ENCODE results near the gene FGD5.
"Not testable (repeated sequence)": the region's sequence is repeated elsewhere in the genome, so short reads cannot be mapped to it uniquely, and the experiment has no call there.

The FGD5 gene

DNA sequence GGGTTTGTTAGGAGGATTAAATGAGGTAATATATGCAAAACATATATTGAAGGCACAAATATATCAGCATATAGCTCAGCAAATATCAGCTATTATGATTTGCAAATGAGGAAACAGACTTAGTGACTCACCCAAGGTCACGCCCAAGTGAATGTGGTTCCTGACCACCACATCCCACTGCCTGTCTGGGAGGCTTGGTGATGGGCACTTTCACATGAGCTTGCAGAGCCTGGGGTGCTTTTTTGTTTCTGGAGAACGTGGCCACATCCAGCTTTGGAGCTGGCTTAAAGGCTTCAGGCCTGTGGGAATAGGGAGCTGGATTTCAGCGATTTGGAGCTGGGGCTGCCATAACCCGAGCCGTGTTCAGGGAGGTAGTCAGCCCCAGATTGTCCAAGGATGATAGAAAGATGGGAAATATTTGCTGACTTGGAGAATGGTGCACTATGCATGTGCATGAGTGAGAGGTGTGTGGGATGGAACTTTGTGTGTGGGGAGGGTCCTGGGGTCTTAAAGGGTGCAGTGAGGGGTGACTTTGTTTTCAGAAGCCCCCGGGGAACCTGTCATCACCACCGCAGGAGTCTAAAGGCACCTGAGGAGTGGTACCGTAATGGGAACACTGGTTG is 12.0 kb upstream of the FGD5 start:
- DNase-seq, result no peak

DNA sequence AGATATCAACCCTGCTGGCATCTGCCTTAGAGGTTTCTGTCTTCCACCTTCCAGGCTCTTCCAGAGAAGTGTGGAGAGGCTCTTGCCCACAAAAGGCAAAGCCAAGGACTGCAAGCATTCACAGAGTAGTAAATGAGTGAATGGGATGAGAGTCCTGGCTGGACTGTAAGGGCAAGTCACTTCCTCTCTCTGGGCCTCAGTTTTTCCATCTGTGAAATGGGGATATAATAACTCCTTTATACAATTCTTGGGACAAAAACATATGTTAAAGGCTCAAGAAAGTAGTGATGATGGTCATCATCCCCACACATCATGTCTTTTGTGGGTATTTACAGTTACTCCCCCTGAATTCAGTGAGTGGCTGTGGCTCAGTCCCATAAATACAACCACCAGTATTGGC is 10.7 kb upstream of the FGD5 start:
- no peak for DNase-seq

DNA sequence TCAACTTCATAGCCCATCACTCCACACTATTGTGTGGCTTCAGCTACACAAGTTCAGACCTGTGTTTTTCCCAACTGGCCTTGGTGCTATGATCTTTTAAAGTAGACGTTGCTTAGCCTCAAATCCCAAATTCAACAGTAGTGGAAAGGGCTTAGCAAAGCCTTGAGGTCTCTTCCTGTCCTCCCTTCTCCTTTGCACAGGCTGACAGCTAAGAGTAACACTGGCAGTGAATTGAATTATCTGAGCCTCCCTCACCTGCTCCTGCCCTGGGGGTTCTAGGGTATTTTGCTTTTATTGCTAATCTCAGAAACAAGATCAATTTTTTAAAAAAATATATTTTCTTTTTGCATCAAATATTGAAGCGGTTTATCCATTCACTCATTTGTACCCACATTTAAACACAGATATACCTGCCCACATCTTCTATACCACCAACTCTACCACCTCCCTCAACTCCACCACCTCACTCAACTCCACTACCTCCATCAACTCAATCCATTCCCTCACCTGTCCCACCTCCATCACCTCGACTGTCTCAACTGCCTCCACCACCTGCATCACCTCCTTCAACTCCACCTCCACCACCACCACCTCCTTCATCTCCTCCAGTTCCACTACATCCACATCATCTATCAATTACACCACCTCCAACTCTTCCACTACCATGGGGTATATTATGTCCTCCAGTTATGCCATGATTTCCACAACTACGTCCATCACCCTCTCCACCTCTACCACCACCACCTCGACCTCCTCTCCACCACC is 10.1 kb upstream of the FGD5 start:
- no peak for DNase-seq

DNA sequence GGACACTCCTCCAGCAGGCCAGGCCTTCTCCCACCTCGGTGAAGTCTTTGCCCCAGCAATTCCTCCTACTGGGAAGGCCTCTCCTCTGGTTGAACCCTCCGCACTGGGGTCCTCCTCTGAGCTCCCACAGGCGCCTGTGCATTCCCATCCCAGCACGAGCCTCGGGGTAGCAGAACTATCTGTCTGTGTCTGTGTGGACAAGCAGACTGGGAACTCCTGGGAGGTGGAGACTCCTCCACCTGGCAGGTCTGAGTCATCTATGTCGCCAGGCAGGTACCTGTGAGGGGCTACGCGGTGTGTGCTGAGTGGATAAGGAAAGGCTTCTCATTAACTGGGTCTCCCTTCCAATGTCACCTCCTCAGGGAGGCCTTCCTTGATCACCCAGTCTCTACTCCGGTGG is 9.2 kb upstream of the FGD5 start:
- not testable (repeated sequence) for DNase-seq

DNA sequence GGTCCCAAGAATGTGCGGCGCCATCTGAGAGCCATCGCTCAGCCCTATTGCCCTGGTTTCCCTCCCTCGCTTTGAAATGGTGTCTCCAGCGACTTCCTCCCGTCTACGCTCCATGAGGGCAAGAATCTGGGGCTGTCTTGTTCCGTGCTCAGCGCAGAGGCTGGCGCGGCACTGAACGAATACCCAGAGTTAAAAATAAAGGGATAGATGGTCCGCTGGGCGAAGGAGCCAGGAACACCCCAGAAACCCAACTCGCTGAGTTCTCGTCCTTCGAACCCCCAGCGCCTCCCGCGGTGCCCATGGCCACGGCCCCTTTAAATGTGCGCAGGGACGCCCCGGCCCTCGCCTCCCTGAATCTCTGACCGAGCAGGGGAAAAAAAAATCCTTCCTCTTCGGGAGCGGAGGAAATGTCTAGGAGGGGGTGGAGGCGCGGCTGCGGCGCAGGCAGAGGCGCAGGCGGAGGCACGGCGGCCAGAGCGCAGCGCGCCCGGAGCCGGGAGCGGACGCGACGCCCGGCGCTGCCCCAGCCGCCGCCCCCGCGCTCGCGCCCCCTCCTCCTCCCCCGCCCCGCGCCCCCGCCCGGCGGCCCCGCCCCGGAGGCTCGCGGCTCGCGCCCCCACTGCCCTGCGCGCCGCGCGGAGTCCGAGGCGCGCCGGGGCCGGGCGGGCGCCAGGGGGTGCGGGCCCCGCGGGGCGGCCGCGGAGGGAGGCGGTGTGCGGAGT is 8.5 kb upstream of the FGD5 start:
- DNase-seq, result no peak

DNA sequence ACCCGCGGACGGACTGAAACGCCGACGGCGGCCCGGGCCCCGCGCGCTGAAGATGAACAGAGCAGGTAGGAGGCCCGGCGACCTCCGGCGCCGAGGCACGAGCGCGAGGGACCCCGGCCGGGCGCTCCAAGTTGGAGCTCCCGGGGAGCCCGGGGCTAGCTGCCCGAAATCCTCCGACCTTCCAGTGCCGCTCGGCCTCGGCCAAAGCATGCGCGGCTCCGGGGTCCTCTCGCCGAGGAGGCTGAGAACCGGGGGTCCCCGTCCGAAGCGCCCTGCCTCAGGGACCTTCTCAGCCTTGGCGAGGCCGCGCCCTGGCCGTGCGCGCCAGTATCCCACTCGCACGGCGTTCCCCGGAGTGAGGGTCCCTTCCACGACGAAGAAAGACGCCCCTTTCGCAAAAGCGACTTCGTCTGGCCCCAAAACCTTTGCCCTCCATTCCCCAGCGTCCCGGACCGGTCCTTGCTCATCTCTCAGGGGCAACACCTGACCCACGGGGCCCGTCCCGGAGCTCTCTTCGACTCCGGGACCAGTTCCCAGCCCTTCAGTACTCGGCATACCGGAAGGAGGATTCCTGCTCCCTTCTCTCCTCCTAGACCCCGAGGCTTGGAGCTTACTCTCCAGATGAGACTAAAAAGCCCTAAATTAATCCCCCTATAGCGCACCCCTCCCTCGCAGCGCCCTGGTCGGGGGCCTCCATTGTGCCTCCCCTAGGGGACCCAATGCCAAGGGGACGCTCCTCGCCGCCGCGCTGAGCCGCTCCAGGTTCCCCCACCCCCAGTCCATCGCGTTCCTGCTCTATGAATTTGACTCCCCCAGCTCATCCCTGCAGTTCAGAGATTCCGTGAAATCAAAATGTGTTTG is 7.7 kb upstream of the FGD5 start:
- DNase-seq, result no peak

DNA sequence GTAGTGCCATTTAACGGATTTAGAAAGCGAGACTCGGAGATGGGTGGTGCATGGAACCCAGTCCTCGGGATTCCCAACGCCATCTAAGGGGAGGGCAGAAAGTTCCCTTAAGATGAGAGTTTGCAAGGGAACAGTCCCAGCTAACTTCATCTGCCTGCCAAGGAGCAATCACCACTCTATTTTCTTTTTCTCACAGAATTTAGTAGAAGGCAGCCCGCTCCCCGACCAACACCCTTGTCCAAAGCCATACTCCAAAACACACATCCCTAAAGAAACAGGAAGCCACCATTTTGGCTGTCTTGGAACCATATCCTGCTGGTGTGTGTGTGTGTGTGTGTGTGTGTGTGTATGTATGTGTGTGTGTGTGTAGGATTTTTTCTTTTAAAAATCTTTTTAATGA is 7.1 kb upstream of the FGD5 start:
- no peak for DNase-seq

DNA sequence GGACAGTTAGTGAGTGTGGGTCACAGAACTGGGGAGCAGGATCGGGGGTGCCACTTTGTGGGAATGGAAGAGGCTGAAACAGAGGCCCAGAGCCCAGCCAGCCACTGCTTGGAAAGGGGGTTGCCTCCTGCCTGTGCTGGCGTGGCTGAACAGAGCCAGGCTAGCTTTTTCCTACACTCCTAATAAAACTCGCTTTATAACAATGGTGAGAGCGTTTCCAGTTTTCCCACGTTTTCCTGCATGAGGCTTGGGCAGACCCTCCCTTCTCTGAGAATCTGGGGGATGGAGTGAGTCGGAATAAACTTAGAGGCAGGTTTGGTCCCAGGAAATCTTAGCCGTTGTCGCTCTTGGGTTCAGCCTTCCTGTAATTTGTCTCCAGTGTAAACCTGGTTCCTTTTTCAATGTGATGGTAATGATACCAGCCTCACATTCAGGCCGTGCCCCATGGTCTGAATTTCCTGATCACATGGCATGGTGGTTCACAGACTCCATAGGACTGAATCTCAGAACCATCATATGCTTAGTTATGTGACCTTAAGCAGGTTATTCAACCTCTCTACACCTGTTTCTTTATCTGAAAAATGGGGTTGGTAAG is 6.5 kb upstream of the FGD5 start:
- no peak for DNase-seq

DNA sequence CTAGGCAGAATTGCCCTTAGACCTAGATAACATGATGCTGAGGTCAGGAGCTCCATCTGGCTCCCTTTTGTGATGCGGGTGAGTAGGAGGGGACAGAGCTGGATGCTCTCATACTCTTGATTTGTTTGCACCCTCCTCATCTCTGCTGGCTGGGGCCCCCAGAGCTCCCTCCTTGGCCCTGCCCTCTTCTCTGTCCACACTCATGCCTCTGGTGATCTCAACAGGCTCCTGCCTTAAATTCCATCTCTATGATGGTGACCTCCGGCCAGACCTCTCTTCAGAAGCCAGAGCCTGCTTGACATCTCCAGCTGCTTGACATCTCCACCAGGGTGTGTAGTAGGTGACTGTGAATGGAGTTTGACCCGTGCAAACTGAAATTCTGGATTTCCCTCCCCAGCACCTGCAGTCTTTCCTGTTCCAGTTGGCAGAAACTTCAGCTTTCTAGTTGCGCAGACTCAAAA is 4.3 kb upstream of the FGD5 start:
- no peak for DNase-seq

DNA sequence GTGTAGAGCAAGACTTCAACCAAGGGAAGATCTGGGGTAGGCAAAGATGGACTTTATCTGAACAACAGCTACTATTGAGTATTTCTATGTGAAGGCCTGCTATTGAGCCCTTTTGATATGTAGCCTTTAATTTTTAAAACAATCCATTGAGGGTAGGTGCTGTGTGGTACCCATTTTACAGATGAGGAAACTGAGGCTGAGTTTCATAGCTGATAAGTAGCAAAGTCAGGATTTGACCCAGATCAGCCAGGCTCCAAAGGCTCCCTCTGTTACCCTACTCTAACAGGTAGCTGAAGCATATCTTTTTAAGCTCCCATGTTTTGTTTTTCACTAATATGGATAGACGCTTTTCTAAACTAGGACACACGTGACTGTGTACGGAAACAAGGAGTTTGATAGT is 2.4 kb upstream of the FGD5 start:
- no peak for DNase-seq

DNA sequence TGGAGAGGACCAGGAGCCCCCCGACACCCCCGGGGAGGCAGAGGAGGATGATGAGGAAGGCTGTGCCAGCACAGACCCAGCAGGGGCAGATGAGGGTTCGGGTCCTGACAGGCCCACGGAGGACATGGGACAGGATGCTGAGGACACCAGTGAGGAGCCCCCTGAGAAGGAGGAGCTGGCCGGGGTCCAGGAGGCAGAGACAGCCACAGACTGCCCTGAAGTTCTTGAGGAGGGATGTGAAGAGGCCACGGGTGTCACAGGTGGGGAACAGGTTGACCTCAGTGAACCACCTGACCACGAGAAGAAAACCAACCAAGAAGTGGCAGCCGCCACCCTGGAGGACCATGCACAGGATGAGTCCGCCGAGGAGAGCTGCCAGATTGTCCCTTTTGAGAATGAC is 909 bp downstream of the FGD5 start:
- DNase-seq, result no peak

DNA sequence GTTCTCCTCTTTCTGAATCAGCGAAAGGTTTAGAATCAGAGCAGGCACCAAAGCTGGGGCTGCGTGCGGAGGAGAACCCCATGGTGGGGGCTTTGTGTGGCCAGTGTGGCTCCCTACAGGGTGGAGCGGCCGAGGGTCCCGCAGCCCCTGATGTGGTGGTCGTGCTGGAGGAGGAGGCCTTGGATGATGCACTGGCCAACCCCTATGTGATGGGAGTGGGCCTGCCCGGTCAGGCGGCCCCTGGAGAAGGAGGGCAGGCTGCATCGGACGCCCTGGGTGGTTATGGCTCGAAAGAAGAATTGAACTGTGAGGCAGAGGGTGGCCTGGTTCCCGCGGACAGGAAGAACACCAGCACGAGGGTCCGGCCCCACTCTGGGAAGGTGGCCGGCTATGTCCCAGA is 1.4 kb downstream of the FGD5 start:
- no peak for DNase-seq

DNA sequence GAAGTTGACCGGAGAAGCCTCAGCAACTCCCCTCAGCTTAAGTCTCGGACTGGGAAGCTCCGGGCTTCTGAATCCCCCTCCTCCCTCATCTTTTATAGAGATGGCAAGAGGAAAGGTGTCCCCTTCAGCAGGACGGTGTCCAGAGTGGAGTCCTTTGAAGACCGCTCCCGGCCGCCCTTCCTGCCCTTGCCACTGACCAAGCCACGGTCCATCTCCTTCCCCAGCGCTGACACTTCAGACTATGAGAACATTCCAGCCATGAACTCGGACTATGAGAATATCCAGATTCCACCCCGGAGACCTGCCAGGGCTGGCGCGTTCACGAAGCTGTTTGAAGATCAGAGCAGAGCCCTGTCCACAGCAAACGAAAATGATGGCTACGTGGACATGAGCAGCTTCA is 2.4 kb downstream of the FGD5 start:
- no peak for DNase-seq

DNA sequence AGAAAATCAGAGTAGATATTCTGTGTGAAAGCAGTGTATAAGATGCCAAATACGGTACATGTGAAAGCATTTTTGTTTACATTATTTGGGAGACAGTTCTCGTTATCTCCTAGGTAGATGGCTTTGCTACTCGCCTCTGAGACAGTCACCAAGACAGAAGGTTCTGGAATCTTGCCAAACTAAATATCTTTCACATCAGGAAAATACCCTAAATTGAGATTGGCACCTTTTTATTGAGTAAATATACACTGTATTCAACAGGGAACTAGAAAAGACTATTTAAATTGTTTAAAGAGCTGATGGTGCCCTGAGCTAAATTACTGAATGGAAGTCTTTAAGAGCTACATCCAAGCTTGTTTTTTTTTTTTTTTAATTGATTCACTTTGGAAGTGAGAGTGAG is 3.4 kb downstream of the FGD5 start:
- no peak for DNase-seq

DNA sequence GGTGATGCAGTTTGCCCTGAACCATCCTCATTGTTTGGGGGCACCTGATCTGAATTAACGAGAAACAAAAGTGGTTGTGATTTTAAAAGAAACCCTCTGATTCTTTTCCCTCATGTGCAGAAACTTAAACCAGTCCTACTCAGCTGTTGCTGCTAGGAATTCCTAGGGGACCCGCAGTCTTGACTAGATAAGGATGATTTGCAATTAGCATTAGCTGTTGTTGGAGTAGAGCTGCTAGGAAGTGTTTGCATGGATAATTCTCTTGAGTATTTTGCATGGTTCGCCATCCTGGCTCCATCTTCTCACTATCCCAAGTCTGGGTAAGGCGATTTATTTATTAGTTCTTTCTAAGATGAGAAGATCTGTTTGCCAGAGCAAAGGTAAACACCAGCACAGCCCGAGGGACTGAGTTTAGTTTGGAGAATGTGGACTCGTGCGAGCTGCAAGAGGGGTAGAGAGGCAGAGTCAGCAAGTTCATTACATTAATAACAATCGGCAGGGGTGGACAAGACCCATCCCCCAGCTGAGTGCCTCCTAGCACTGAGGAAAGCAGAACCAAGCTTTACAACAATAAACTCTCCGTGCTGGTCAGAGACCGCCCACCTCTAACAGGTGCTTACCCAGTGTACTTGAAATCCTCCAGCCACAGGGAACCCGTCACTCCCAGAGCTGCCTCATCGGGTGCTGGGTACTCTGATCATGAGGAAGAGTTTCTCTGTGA is 4.1 kb downstream of the FGD5 start:
- no peak for DNase-seq

DNA sequence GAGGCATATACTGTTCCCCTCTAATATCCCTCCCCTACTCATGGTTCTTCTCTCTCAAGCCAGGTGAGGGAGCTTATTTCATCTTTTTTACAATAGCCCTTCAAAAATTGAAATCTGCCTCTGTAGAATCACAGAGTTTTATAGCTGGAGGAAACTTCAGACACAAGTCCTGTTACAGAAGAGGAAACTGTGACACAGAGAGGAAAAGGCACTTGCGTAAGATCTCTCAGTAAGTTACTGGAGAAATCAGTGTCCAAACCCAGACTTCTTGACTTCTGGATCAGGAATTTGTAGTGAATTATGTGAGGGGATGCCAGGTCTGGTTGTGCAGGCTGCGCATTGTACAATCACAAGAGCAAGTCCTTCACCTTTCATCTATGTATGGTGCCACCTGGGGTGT is 4.6 kb downstream of the FGD5 start:
- DNase-seq, result no peak

DNA sequence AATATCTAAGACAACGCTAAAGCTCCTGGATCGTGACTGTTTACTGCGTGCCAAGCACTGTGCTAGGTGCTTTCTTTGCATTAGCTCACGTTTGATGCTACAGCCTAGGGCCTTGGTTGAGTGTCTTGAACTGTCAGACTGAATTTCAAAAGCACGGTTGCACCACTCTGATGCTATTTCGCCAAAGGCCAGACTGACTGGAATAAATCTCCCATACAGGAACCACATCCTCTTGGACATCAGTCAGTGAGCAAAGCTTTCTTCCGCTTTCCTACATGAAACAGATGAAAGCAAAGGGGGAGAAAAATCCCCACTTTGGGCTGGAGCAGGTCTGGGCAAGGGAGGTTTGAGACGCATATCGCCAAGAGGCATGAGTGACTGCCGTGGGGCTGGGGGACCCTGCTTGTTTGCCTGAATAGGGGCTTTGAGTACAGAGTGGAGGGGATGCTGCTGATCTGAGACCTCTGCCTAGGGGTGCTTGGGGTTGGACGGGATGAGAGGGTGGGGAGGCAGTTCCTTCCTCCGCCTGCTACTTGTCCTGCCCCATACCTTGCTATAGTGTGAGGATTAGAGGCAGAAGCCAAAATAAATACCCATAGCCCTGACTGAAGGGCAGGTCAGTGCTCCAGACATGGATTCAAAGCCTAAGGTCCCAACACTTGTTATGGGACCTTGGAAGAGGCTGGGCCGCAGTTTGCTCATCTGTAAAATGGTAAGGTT is 5.3 kb downstream of the FGD5 start:
- DNase-seq, result no peak

DNA sequence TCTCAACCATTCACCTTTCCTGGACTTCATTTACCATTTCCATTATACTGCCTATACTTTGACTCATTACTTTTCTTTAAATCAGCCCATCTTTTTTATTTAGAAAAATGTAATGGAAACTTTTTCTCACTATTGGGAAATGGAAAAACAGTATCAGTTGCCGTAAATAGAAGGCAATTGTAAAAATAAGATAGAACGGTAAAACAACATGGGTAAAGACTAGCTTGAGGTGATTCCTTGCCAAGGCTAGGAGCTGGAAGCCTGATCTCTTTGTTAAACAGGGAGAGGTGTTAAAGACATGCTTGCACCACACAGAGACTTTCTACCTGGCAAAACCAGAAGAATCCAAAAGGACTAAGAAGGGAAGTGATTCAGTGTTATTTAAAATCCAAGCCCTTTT is 5.9 kb downstream of the FGD5 start:
- DNase-seq, result no peak

DNA sequence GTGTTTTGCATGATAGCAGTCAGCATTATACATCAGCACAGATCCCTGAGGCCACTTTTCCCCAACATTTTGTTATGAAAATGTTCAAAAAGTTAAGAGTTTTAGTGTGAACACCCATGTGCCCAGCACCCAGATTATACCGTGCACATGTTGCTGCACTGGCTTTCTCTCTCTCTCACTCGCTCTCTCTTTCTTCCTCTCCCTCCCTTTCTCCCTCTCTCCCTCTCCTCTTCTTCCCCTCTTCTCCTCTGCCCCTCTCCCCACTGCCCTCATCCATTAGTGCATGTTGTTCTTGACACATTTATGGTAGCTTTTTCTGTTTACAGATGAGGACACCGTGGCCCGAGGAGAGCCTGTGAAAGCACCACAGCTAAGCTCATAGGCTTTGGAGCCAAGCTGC is 7.3 kb downstream of the FGD5 start:
- DNase-seq, result no peak

DNA sequence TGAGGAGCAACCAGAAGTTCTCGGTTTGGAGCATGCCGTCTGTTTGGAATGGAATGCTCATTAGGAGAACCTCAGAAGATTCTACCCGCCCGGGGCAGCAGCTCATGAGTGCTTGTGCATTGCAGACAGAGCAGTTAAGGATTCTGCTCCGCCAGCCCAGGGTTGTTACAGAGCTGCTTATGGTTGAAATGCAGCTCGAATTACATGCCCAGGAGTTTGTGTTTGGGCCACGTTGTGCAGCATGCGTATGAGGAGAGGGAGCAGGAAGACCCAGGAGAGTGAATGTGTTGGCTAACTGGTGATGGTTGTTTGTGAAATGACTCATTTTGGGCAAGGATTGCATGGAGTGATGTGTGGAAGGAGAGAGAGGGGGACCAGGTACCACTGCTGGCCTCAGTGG is 9.0 kb downstream of the FGD5 start:
- no peak for DNase-seq

DNA sequence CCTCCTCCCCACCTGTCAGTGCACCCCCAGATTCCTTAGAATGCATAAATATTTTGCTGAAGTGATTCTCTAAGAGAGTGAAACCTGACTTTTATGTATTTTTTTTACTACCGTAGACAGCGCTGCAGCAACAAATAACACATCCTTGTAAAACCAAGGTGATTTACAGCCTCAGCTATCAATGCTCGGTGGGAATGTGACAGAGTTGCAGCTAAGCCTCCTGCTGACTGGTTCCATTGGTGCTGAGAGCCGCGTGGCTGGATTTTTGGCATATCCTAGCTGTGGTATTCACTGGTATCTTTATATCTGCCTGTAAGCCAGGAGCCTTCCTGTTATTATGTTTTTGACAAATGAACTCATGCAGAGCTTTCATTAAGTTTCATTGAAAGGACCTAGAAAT is 11.0 kb downstream of the FGD5 start:
- DNase-seq, result no peak
